ENCODE data around the gene HIRIP3.
"Not testable (repeated sequence)": the region's sequence is repeated elsewhere in the genome, so short reads cannot be mapped to it uniquely, and the experiment has no call there.

The HIRIP3 gene

DNA sequence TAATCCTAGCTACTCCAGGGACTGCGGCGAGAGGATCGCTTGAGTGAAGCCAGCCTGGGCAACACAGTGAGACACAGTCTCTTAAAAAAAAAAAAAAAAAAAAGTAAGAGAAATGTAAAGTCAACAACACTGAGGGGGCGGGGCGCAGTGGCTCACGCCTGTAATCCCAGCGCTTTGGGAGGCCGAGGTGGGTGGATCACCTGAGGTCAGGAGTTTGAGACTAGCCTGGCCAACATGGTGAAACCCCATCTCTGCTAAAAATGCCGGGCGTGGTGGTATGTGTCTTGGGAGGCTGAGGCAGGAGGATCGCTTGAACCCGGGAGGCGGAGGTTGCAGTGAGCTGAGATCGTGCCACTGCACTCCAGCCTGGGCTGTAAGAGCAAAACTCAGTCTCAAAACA, 17.2 kb upstream of the HIRIP3 start:
- H3K36me3 ChIP-seq (ENCODE audit: control insufficient read depth, insufficient read depth, low read length); H3K9ac ChIP-seq (ENCODE audit: low read depth, low read length); H3K4me3 ChIP-seq (ENCODE audit: low read depth, low read length); H3K9me3 ChIP-seq (ENCODE audit: control insufficient read depth, insufficient read depth, low read length); H3K4me1 ChIP-seq (ENCODE audit: control insufficient read depth, insufficient read depth, low read length): not testable (repeated sequence)
- H3K27me3 ChIP-seq (ENCODE audit: control insufficient read depth, insufficient read depth, low read length): peaks cover 15% of the 10 kb centered on the region

DNA sequence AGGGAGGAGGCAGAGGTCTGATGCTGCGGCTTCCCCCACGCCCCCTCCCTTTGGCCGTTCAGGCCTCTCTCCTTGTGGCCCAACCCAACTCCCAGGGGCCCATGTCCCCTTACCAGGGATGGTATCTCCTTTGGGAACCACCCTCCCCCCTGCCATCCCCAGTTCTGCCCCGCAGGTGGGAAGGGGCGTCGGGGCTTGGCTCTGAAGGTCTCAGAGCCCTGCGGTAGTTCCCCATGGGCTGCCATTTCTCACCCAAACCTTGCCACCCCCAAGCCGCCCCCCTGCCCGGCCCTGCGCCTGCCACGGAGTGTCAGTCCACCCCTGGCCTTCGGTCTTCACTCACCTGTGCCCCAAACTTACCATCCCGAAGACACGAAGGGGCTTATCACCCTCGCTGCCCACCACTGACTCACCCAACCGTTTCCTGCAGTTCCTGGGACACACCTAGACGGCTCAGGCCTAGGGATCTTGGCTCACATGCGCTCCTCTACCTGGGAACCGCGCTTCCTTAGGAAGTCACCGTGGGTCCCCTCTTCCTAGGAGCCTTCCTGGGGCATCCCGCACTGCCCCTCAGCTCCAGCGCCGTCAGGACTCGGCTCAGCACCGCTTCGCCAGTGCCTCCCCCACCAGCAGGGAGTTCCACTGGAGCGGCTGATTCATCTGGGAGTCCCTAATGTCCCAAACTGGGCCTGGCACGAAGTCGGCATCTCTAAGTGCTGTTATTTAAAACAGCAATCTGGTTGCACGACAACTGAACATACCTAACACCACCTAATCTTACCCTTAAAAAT, 16.5 kb upstream of the HIRIP3 start:
- H3K9ac ChIP-seq (ENCODE audit: low read depth, low read length): no peak overlapping the region
- H3K4me3 ChIP-seq (ENCODE audit: low read depth, low read length): peak overlapping the region; percentile 68
- H3K36me3 ChIP-seq (ENCODE audit: control insufficient read depth, insufficient read depth, low read length): no peaks in the 10 kb centered on the region
- no peaks in the 10 kb centered on the region for H3K9me3 ChIP-seq (ENCODE audit: control insufficient read depth, insufficient read depth, low read length)
- no peaks in the 10 kb centered on the region for H3K4me1 ChIP-seq (ENCODE audit: control insufficient read depth, insufficient read depth, low read length)
- peaks cover 15% of the 10 kb centered on the region for H3K27me3 ChIP-seq (ENCODE audit: control insufficient read depth, insufficient read depth, low read length)

DNA sequence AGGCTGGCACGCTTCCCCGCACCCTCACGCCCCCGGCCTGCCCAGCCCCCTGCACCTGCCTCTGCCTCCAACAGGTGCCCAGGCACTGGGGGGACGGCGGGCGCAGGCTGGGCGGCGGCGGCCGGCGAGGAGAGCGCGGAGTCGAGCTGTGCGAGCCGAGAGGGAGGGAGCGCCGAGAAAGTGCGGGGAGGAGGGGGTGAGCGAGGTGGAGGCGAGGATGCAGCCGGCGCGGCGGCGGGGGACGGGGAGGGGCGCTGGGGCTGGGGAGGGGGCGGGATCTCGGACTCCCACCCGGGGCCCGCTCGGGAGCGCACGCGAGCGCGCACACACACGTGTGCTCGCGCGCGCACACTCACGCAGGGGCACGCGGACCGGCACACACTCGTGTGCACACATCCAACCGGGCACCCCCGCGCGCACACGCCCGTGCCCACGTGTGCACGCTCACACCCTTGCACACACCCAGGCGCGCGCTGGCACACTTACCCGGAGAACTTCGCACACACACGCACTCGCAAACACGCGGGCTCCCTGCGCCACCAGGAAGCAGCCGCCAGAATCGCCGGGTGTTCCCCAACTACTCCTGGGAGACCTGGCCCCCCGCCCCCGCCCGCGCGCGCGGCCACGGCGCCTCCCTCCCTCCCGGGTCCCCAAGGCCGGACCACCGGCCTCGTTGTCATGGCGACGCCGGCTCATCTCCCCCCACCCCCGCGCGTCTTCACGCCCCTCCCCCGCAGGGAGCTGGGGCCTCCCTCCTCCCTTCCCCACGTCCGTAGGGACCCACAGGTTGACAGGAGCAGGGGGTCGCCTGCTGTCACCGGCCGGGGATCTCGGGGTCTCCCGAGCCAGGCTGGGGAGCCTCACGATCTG, 15.7 kb upstream of the HIRIP3 start, which contains the start of gene DOC2A:
Gene DOC2A (minus strand): TSS at position 184 of the 870 bp plus-strand sequence. CDS start 805 bp downstream, outside the sequence.
- Histone ChIP-seq H3K9ac (ENCODE audit: low read depth, low read length) (no peak within 1 kb of the TSS), H3K27me3 (ENCODE audit: control insufficient read depth, insufficient read depth, low read length) (peaks cover 15% of the 10 kb centered on the region), H3K36me3 (ENCODE audit: control insufficient read depth, insufficient read depth, low read length) (peaks cover 7% of the 10 kb centered on the region), H3K4me3 (ENCODE audit: low read depth, low read length) (peak within 1 kb of the TSS; percentile 68), H3K4me1 (ENCODE audit: control insufficient read depth, insufficient read depth, low read length) (no peaks in the 10 kb centered on the region), H3K9me3 (ENCODE audit: control insufficient read depth, insufficient read depth, low read length) (no peaks in the 10 kb centered on the region)

DNA sequence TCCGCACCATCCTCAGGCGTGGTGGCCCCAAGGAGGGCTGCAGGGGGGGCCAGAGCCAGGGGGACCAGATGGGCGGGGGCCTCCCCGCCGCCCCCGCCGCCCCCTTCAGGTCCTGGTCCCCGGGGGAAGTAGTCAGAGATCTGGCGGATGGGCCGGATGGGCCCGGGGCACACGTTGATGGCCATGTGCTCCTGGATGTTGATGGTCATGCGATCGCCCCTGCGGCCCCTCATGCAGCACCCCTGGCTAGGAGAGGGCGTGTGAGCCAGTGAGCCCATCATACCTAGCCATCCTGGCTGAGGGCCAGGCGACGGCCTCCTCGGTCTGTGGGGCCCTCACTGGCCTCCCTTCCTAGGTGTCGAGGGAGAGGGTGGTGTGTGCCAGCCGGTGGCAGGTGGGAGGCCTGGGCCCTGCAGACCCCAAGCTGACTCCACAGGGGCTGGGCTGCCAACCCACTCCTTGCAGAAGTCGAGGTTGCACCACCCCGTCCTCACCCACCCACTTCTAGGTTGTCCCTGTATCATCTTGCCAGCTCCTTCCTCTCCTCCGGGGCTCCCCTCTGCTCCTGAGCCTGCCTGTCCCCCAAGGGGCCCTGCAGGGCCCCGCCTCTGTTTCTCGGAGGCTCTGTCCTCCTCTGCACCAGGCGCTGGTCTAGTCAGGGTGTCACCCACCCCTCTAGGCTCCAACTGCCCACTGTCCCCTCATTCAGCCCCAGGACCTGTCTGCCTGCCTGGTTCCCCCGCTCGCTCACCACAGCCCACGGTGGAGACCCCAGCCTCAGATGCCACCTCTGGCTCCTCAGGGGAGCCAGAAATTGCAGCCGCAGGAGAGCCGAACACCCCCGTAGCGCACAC, 14.8 kb upstream of the HIRIP3 start:
- no peaks in the 10 kb centered on the region for H3K9me3 ChIP-seq (ENCODE audit: control insufficient read depth, insufficient read depth, low read length)
- H3K4me1 ChIP-seq (ENCODE audit: control insufficient read depth, insufficient read depth, low read length): no peaks in the 10 kb centered on the region
- H3K9ac ChIP-seq (ENCODE audit: low read depth, low read length): no peak overlapping the region
- H3K4me3 ChIP-seq (ENCODE audit: low read depth, low read length): peak overlapping the region; percentile 61
- peaks cover 12% of the 10 kb centered on the region for H3K36me3 ChIP-seq (ENCODE audit: control insufficient read depth, insufficient read depth, low read length)
- H3K27me3 ChIP-seq (ENCODE audit: control insufficient read depth, insufficient read depth, low read length): peaks cover 15% of the 10 kb centered on the region

DNA sequence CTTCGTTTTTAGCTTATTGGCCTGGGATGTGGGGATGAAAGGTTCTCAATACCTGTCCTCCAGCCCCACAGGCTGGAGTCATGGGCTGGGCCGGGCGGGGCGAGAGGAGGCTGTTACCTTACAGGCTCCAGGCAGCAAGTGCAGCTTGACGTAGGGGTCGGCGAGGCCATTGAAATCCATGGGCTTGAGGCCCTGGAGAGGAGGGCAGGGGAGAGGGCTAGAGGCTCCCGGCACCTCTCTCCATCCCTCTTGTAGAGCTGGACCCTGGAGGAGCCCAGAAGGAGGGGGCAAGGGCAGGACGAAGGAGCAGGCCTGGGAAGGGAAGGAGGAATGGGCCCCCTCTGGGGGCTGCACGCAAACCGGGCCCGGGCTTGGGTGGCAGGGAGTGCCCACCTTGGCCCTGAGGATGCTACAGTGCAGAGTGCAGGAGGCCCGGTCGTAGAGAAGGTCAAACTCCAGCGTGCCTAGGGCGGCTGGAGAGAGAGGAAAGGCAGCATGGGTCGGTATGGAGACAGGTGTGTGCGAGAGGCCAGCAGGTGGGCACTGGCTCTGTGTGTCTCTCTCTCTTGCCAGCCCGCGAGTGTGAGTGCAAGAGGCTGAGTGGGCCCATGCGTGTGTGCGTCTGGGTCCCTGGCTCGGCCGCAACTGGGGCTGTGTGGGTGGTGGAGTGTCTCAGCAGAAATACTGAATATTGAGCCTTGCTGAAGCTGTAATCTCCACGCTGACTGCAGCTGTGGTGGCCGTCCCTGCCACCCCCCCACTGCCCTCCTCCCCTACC, 13.9 kb upstream of the HIRIP3 start:
- Histone ChIP-seq H3K4me1 (ENCODE audit: control insufficient read depth, insufficient read depth, low read length) (no peaks in the 10 kb centered on the region), H3K9ac (ENCODE audit: low read depth, low read length) (no peak overlapping the region), H3K27me3 (ENCODE audit: control insufficient read depth, insufficient read depth, low read length) (peaks cover 15% of the 10 kb centered on the region), H3K36me3 (ENCODE audit: control insufficient read depth, insufficient read depth, low read length) (peaks cover 14% of the 10 kb centered on the region), H3K9me3 (ENCODE audit: control insufficient read depth, insufficient read depth, low read length) (no peaks in the 10 kb centered on the region), H3K4me3 (ENCODE audit: low read depth, low read length) (no peak overlapping the region)

DNA sequence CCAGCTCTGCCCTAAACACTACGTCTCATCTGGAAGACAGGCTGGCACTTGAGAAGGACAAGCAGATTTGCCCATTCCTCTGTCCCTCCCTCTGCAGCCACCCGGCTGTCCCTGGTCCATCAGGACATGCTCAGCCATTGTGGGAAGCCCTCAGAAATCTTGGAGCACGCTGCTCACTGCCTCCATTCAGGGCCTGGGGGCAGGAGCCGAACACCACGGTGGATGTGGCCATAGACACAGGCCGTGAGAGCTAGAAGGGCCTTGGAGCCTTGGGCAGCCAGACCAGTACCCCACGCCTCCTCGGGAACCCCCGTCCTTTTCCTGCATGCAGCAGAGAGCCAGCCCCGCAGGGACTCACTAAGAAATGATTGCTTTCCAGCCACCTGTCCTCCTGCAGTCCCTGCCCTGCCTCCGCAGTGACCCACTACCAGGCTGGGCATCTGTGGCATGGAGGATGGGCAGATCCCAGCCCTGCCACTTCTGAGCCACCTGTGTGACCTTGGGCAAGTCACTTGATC, 12.0 kb upstream of the HIRIP3 start:
- H3K27me3 ChIP-seq (ENCODE audit: control insufficient read depth, insufficient read depth, low read length): peaks cover 15% of the 10 kb centered on the region
- no peaks in the 10 kb centered on the region for H3K4me1 ChIP-seq (ENCODE audit: control insufficient read depth, insufficient read depth, low read length)
- H3K9ac ChIP-seq (ENCODE audit: low read depth, low read length): no peak overlapping the region
- H3K4me3 ChIP-seq (ENCODE audit: low read depth, low read length): no peak overlapping the region
- H3K9me3 ChIP-seq (ENCODE audit: control insufficient read depth, insufficient read depth, low read length): no peaks in the 10 kb centered on the region
- peaks cover 28% of the 10 kb centered on the region for H3K36me3 ChIP-seq (ENCODE audit: control insufficient read depth, insufficient read depth, low read length)

DNA sequence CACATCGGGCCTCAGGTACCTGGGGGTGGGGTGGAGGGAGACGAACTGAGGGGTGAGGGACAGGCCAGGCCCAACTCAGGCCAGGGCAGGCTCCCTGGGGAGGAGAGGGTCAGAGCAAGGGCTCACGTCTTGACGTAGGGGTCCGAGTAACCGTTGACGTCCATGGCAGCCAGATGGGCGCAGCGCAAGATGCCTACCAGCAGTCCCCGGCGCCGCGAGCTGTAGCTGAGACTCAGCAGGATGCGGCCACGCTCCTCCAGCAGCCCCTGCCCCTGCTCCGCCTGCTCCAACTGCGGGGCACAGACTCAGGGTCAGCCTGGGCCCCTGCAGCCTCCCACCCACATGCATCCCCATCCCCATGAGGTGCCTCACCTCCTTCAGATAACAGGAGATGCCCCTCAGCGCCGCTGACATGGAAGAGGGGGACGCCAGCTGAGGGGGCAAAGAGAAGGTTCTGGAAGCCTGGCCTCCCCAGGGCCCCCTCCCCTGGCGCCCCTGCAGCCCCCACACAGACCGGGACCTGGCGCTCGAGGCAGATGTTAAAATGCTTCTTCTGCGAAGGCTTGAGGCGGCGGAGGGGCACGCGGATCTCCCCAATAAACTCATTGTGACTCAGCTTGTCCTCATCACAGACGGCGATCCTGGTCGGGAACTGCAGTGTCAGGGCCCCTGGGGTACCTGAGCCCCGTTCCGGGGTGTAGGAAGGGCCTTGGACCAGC, 11.4 kb upstream of the HIRIP3 start:
- peaks cover 12% of the 10 kb centered on the region for H3K27me3 ChIP-seq (ENCODE audit: control insufficient read depth, insufficient read depth, low read length)
- no peaks in the 10 kb centered on the region for H3K4me1 ChIP-seq (ENCODE audit: control insufficient read depth, insufficient read depth, low read length)
- H3K9ac ChIP-seq (ENCODE audit: low read depth, low read length): no peak overlapping the region
- H3K4me3 ChIP-seq (ENCODE audit: low read depth, low read length): no peak overlapping the region
- H3K9me3 ChIP-seq (ENCODE audit: control insufficient read depth, insufficient read depth, low read length): no peaks in the 10 kb centered on the region
- peaks cover 34% of the 10 kb centered on the region for H3K36me3 ChIP-seq (ENCODE audit: control insufficient read depth, insufficient read depth, low read length)

DNA sequence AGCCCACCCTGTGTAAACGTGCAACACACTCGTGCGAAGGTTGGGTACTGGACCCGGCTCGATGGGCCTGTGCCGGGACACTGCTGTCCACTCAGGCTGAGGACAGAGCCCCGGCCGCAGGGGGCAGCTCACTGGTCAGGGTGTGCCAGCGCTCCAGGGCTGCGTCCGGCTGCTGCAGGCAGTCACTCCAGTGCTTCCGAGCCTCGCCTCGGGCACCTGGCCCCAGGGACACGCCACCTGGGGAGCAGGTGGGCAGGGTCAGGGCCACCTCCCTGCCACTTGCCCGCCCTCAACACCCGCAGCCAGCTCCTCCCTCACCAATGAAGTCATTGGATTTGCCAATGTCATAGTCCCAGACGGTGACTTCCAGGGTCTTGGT, 10.7 kb upstream of the HIRIP3 start:
- H3K27me3 ChIP-seq (ENCODE audit: control insufficient read depth, insufficient read depth, low read length): peaks cover 12% of the 10 kb centered on the region
- no peak overlapping the region for H3K4me3 ChIP-seq (ENCODE audit: low read depth, low read length)
- H3K9ac ChIP-seq (ENCODE audit: low read depth, low read length): no peak overlapping the region
- no peaks in the 10 kb centered on the region for H3K9me3 ChIP-seq (ENCODE audit: control insufficient read depth, insufficient read depth, low read length)
- peaks cover 2% of the 10 kb centered on the region for H3K4me1 ChIP-seq (ENCODE audit: control insufficient read depth, insufficient read depth, low read length)
- peaks cover 37% of the 10 kb centered on the region for H3K36me3 ChIP-seq (ENCODE audit: control insufficient read depth, insufficient read depth, low read length)

DNA sequence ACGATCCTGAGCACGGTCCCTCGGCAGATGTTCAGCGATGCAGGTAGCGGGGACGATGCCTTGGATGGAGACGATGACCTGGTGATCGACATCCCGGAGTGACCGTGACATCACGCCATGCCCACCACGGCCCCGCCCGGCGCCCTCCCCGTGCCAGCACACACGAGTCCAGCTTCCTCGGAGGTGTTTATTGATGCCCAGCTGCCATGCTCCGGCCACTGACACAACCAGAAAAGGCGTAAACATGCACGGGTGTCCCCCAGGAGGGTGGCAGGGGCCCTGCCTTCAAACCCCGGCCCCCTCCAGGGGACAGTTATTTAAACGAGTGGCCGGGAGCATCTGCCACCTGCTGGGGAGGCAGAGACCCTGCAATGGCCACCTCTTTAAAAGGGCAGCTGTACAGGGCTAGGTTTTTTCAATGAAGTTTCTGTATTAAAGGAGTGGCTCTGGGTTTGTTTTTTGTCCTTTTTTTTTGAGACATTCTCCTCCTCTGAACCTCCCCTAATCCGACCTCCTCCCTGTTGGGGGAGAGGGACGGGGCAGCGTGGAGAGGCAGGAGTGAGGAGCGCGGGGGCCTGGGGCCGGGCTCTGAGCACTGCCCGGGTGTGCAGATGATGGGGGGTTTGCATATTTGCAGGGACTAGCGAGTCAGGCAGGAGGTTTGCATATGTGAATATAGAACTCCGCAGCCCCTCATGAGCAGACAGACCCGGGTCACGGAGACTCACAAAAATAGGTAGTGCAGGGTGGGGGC, 10.1 kb upstream of the HIRIP3 start:
- Histone ChIP-seq H3K4me1 (ENCODE audit: control insufficient read depth, insufficient read depth, low read length) (peaks cover 2% of the 10 kb centered on the region), H3K4me3 (ENCODE audit: low read depth, low read length) (no peak overlapping the region), H3K9me3 (ENCODE audit: control insufficient read depth, insufficient read depth, low read length) (no peaks in the 10 kb centered on the region), H3K9ac (ENCODE audit: low read depth, low read length) (no peak overlapping the region), H3K27me3 (ENCODE audit: control insufficient read depth, insufficient read depth, low read length) (peaks cover 11% of the 10 kb centered on the region), H3K36me3 (ENCODE audit: control insufficient read depth, insufficient read depth, low read length) (peaks cover 37% of the 10 kb centered on the region)

DNA sequence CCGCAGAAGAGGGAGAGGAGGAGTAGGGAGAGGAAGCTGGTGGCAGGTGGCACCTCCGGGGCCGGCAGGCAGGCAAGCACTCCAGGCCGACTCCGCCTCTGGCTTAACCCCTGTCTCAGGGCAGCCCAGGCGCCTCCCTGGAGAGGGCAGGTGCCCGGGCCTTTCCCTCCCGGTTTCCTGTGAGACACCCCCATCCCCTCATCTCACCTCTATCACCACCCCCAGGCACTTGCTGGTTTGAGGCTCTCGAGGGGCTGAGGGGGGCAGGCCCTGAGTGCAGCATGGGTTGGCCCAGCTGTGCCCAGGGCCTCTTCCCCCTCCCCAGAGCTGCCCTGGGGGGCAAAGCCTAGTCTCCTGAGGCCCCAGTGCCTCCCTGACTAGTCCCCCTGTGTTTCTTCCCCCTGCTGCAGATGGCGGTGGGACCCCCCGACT, 9.4 kb upstream of the HIRIP3 start:
- Histone ChIP-seq H3K9me3 (ENCODE audit: control insufficient read depth, insufficient read depth, low read length) (no peaks in the 10 kb centered on the region), H3K27me3 (ENCODE audit: control insufficient read depth, insufficient read depth, low read length) (peaks cover 4% of the 10 kb centered on the region), H3K9ac (ENCODE audit: low read depth, low read length) (no peak overlapping the region), H3K4me1 (ENCODE audit: control insufficient read depth, insufficient read depth, low read length) (peaks cover 2% of the 10 kb centered on the region), H3K36me3 (ENCODE audit: control insufficient read depth, insufficient read depth, low read length) (peaks cover 37% of the 10 kb centered on the region), H3K4me3 (ENCODE audit: low read depth, low read length) (no peak overlapping the region)
